Left kidney (tissue), 2 donors: Measurements from ENCODE around the gene CNPY4. TPM values are rescaled to one million over a fixed set of nuclear protein-coding genes. Genes with fewer than 3 reads are reported as not detected.
A peak's percentile ranks its signal among the peaks of the same experiment; 100 is the strongest.

ENCODE experiments used
- DNase-seq: peaks from one replicate; pipeline ENCODE4 v3.0.0-alpha.2; 2013
- polyA plus RNA-seq: library from polyadenylated mRNA; unstranded; fragments of 120-200 nt; gene quantifications from one replicate; pipeline ENCODE4 v1.2.1, GENCODE V29; 2013; ENCODE audit not compliant: insufficient read length

Gene CNPY4
- polyA plus RNA-seq, 1 donor, result 46.7 TPM

DNA sequence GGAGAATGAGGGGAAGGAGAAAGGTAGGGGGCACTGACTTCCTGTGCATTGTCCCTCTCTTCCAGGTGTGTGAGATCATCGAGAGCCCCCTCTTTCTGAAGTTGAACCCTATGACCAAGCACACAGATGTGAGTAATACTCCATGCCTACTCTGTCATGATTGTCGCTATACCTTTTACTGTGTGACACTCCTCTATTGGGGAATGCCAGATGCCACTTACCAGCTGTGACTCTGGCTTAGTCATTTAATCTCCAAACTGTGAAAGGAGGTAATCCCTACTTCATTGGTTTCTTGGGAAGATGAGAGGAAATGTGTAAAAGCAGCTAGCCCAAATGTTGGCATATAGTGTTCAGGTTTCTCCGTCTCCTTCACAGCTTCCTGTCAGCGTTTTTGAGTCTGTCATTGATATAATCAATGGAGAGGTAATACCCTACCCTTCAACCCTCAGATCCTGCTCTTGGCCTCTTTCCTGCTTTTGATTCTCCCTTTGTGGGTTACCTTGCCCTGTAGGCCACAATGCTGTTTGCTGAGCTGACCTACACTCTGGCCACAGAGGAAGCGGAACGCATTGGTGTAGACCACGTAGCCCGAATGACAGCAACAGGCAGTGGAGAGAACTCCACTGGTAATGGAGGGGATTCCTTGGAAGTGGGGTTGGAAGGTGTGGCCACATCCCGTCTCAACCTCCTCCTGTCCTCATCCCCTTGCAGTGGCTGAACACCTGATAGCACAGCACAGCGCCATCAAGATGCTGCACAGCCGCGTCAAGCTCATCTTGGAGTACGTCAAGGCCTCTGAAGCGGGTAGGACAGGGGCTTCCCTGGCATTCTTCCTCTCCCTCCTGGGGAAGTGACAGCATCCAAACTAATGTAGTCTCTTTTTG, 28.7 kb upstream of the CNPY4 start:
- DNase-seq, result no peak

GRCh38 chr7:100091411-100092181, 27.8 kb upstream of the CNPY4 start:
- no peak for DNase-seq

GRCh38 chr7:100093054-100093453, 26.4 kb upstream of the CNPY4 start:
- no peak for DNase-seq

DNA sequence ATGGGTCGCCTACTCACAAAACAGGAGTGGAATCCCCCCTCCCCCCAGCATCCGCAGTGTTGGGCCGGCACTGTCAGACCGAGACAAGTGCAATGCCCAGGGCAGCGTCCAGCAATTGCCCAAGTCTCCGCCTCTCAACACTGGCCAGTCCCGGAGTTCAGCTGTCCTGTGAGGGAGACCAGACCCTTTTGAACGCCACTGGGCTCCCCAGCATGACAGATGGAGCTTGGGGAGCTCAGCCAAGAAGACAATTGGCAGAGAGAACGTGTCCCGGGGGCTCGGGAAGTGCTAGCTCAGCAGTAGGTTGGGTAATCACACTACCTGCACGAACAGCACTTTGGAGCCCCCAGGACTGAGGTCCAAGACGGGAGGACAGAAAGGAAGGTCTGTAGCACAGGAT, 25.9 kb upstream of the CNPY4 start:
- DNase-seq, result no peak

- no peak for DNase-seq
These were observed 25.4 kb upstream of the CNPY4 start for GRCh38 chr7:100093925-100094486.

DNA sequence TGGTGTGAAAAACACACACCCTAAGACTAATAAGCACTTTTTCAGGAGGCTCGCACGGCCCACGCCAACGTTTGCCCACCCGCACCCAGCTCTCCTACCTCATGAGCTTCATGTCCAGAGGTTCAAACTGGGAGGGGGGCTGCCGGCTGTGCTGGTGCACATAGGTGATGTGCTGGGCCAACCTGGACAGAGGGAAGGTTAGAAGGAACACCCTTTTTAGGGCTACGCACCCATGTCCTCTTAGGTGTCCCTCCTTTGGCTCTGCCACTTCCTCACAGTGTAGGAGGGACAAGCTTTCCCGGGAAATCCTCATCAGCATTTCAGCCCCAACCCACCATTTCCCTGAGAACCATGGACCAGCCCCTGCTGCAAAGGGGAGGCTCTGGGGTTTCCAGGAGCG, 24.1 kb upstream of the CNPY4 start:
- no peak for DNase-seq

DNA sequence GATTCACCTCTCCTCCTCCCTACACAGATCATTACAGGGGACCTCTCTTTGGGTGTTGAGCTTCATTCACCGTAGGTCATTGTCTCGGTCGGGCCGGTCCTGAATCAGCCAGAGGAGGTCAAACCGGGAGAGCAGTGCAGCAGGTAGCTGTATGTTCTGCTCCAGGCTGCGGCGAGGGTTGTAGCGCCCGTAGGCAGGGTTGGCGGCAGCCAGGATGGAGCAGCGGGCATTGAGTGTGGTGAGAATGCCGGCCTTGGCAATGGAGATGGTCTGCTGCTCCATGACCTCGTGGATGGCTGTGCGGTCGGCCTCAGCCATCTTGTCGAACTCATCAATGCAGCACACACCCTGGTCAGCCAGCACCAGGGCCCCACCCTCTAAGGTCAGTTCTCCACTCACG, 23.7 kb upstream of the CNPY4 start:
- no peak for DNase-seq

DNA sequence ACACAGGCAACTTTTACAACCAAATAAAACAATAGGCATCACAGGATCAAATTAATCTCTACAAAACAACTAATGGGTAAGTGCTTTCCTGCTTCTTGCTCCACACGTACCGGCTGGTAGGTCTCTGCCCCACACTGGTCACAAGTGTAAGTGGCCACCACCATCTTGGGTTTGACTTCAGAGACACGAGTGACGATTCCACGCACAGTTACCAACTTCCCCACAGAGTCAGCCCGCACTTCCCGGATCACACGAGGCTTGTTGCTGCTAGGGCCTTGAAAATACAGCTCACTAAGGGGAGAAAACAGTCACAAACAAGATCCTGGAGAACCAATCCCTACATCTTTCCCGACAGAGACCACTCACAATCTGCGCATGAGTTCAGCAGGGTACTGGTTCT, 20.5 kb upstream of the CNPY4 start:
- DNase-seq, result no peak

- DNase-seq, result no peak
These were observed 20.0 kb upstream of the CNPY4 start for GRCh38 chr7:100099452-100099851.

DNA sequence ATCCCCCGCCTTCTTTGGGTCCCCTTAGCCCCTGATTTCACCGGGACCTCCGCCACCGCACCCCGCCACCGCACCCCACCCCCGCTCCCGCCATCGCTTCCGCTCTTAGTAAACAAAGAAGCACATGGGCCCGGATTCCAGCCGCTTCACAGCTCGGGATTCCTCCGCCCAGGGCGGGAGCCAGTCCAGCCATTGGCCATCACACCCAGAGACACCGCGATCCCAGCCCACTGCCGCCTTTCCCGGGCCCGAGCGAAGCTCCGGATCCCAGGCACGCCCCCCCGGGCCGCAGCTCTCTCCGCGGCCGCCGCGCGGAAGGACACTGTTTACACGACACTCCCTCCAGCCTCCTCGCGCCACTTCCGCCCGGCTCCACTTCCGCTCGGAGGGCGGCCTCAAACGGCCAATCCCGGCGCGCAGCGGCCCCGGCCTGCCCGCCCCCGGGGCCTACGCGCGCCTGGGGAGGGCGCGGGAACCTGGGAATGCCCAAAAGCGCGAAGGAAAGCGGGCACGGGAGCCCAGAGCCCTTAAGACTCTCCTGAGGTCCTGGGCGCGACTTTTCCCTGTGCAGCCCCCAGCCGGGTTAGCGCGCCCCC, 18.9 kb upstream of the CNPY4 start:
- DNase-seq, result peak; percentile 95

GRCh38 chr7:100101016-100101862, 18.2 kb upstream of the CNPY4 start, which contains the start of the genes AP4M1 and MCM7:
AP4M1 (plus strand) TSS chr7:100101643; CDS start chr7:100101715, 72 bp downstream.
MCM7 (minus strand) TSS chr7:100101397; CDS start chr7:100101294, 103 bp downstream.
- DNase-seq, result peak; percentile 97

DNA sequence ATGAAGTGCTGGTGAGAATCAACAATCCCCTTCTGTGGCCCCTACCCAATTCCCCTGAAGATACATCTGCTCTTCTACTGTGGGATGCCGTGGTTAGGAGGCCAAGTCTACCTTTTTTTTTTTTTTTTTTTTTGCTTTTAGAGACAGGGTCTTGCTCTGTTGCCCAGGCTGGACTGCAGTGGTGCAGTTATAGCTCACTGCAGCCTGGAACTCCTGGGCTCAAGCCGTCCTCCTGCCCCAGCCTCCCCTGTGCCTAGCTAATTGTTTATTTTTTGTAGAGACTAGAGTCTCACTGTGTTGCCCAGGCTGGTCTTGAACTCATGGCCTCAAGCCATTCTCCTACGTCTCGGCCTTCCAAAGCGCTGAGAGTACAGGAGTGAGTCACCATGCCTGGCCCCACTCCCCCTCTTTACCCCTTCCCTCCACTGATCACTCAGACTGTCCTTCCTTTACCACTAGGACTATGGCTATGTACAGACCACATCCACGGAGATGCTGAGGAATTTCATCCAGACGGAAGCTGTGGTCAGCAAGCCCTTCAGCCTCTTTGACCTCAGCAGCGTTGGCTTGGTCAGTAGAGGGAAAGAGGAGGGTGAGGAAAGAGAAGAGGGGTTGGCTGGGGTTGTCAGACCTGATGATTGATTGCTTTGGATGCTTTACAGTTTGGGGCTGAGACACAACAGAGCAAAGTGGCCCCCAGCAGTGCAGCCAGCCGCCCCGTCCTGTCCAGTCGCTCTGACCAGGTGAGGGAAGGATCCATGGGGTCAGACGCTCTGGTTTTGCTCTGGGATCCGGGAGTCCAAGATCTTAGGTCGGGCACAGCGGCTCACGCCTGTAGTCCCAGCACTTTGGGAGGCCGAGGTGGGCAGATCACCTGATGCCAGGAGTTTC, 16.2 kb upstream of the CNPY4 start:
- no peak for DNase-seq

DNA sequence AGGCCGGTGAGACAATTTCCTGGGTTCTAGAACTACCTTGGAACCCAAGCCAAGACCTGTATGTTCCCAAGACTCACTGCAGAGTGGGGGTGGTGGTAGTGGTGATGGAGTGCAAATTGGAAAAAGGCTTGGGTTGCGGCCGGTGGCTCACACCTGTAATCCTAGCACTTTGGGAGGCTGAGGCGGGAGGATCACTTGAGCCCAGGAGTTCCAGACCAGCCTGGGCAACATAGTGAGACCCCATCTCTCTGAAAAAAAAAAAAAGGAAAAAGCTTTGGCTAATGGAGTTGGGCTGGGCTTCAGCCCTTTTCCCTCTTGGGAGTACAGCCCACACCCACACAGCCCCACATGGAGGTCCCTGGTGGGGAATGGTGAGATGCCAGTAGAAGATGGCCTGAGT, 13.9 kb upstream of the CNPY4 start:
- no peak for DNase-seq

- DNase-seq, result no peak
These were observed 12.8 kb upstream of the CNPY4 start for GRCh38 chr7:100106633-100107032.

GRCh38 chr7:100107125-100107737, 12.2 kb upstream of the CNPY4 start:
- DNase-seq, result no peak

GRCh38 chr7:100107890-100108289, 11.5 kb upstream of the CNPY4 start:
- DNase-seq, result no peak

- DNase-seq, result no peak
These were observed 9.8 kb upstream of the CNPY4 start for GRCh38 chr7:100109521-100110163.

- DNase-seq, result no peak
These were observed 8.3 kb upstream of the CNPY4 start for GRCh38 chr7:100111156-100111555.

DNA sequence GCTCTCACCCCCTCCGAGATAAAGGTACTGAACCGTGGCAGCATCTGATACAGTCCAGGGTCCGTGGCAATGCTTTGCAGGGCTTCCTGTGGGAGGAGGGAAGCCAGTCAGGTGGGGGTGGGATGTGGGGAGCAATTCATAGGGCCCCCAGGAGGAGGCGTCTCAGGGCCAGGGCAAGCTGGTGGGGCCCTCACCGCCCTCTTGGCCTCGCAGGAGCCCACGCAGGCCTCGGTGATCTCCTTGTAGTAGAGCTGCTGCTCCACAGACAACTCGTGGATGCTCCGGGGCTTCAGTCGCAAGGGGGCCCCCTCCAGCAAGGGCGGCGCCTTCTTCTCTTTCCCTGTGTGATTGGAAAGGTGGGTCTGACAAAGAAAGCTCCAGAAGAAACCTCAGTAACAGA, 7.5 kb upstream of the CNPY4 start:
- no peak for DNase-seq
